H1 (cell line): ENCODE results near the gene OBI1. TPM values are rescaled to one million over a fixed set of nuclear protein-coding genes. Genes with fewer than 3 reads are reported as not detected.
A peak's percentile ranks its signal among the peaks of the same experiment; 100 is the strongest.

ENCODE experiments used
- CTCF ChIA-PET: fragments of 300-600 bp; sonication (Branson Sonifier 250); formaldehyde crosslinking; loops from one replicate; lab custom pipeline; 2021; ENCODE audit not compliant: partially characterized antibody; lab: Charles Lee
- POLR2A ChIA-PET: fragments of 300-600 bp; sonication (Branson Sonifier 250); formaldehyde crosslinking; loops from one replicate; lab custom pipeline; 2021; ENCODE audit warnings: inconsistent platforms; ENCODE audit not compliant: partially characterized antibody; lab: Charles Lee
- DNase-seq, 2 experiments: peaks; one replicate each; pipeline versions ENCODE4 v3.0.0 to v3.0.0-alpha.2; 2010 to 2022; ENCODE audit warnings: low spot score in 2 of 2, low read depth in 1 of 2, mixed read lengths in 1 of 2
- FAIRE-seq: peaks from 2 replicates; lab custom pipeline; 2011; peaks lifted over from hg19 to GRCh38; lab: Jason Lieb, UNC
- H2AFZ ChIP-seq: 2 replicates; pipeline ENCODE4 v1.8.1; 2012; ENCODE audit warnings: low read length, inconsistent platforms
- H2AK5ac ChIP-seq: 2 replicates; pipeline ENCODE4 v1.6.1; 2013; ENCODE audit warnings: low read depth, low read length
- H2BK120ac ChIP-seq: replicated peaks from 2 replicates; pipeline ENCODE3; 2013; ENCODE audit warnings: low read depth, low read length, inconsistent platforms
- H2BK12ac ChIP-seq: 2 replicates; pipeline ENCODE4 v1.6.1; 2013; ENCODE audit warnings: low read depth, low read length
- H2BK15ac ChIP-seq: 2 replicates; pipeline ENCODE4 v1.6.1; 2013; ENCODE audit warnings: low read length
- H2BK20ac ChIP-seq: 2 replicates; pipeline ENCODE4 v1.6.1; 2013; ENCODE audit warnings: low read length
- H2BK5ac ChIP-seq: 2 replicates; pipeline ENCODE4 v1.6.1; 2013; ENCODE audit warnings: low read depth, low read length
- H3K14ac ChIP-seq: 2 replicates; pipeline ENCODE4 v1.6.1; 2013; ENCODE audit warnings: inconsistent platforms; ENCODE audit not compliant: insufficient read length
- H3K18ac ChIP-seq: 2 replicates; pipeline ENCODE4 v1.6.1; 2013; ENCODE audit warnings: low read length; ENCODE audit errors: extremely low read depth
- H3K23ac ChIP-seq: 2 replicates; pipeline ENCODE4 v1.6.1; 2013; ENCODE audit warnings: inconsistent platforms; ENCODE audit not compliant: insufficient read length
- H3K23me2 ChIP-seq: 2 replicates; pipeline ENCODE4 v1.6.1; 2013; ENCODE audit warnings: low read depth, low read length
- H3K27ac ChIP-seq: 2 replicates; pipeline ENCODE4 v1.6.1; 2011; ENCODE audit warnings: low read depth, low read length, inconsistent platforms
- H3K27me3 ChIP-seq, 4 experiments: replicated peaks in 1 of 4; 1 replicate in 1 of 4; 2 replicates in 3 of 4; pipeline versions ENCODE4 v1.6.1 to v1.8.1; 2011 to 2013; ENCODE audit warnings: low read length in 3 of 4, mild to moderate bottlenecking in 3 of 4, inconsistent platforms in 2 of 4, mixed read lengths in 2 of 4, moderate library complexity in 1 of 4; ENCODE audit not compliant: control insufficient read depth in 3 of 4, insufficient read depth in 3 of 4; ENCODE audit errors: extremely low read depth in 1 of 4
- H3K36me3 ChIP-seq, 4 experiments: 2 replicates each; pipeline versions ENCODE4 v1.6.1 to v1.8.1; 2011 to 2013; ENCODE audit warnings: mild to moderate bottlenecking in 4 of 4, low read length in 3 of 4, moderate library complexity in 2 of 4, control low read depth in 1 of 4, inconsistent platforms in 1 of 4; ENCODE audit not compliant: insufficient read depth in 4 of 4, control insufficient read depth in 2 of 4
- H3K4ac ChIP-seq: replicated peaks from 2 replicates; pipeline ENCODE3; 2013; ENCODE audit warnings: low read length, low read depth, mixed read lengths, inconsistent platforms; ENCODE audit not compliant: insufficient read length
- H3K4me1 ChIP-seq, 4 experiments: replicated peaks in 1 of 4; 1 replicate in 1 of 4; 2 replicates in 3 of 4; pipeline versions ENCODE4 v1.6.1 to v1.8.1; 2011 to 2013; ENCODE audit warnings: low read length in 3 of 4, inconsistent platforms in 2 of 4, mixed read lengths in 1 of 4; ENCODE audit not compliant: insufficient read depth in 4 of 4, control insufficient read depth in 3 of 4
- H3K4me2 ChIP-seq, 2 experiments: 2 replicates each; pipeline versions ENCODE4 v1.6.1 to v1.8.1; 2011 to 2013; ENCODE audit warnings: low read depth in 2 of 2, low read length in 2 of 2, control low read depth in 1 of 2, inconsistent platforms in 1 of 2, mild to moderate bottlenecking in 1 of 2; ENCODE audit not compliant: insufficient read depth in 1 of 2
- H3K4me3 ChIP-seq, 4 experiments: fragments of 200-600, 300-600 bp in 1 of 4; sonication (generic), shearing (Covaris generic), sonication (Bioruptor Twin) in 1 of 4; 2 replicates each; pipeline versions ENCODE4 v1.5.1 to v1.8.1; 2011 to 2016; ENCODE audit warnings: low read length in 4 of 4, low read depth in 3 of 4, control low read depth in 2 of 4, inconsistent platforms in 2 of 4, mild to moderate bottlenecking in 2 of 4, mixed read lengths in 1 of 4, moderate library complexity in 1 of 4; ENCODE audit not compliant: insufficient read depth in 2 of 4; ENCODE audit errors: extremely low read depth in 1 of 4
- H3K56ac ChIP-seq: replicated peaks from 2 replicates; pipeline ENCODE3; 2013; ENCODE audit warnings: low read depth, mild to moderate bottlenecking, mixed read lengths, low read length, inconsistent platforms; ENCODE audit not compliant: insufficient read length
- H3K79me1 ChIP-seq: 2 replicates; pipeline ENCODE4 v1.6.1; 2013; ENCODE audit warnings: low read depth, low read length, control low read depth
- H3K79me2 ChIP-seq, 2 experiments: 2 replicates each; pipeline versions ENCODE4 v1.6.1 to v1.8.1; 2012 to 2013; ENCODE audit warnings: low read length in 2 of 2, mild to moderate bottlenecking in 2 of 2, inconsistent platforms in 1 of 2; ENCODE audit not compliant: insufficient read depth in 2 of 2, control insufficient read depth in 1 of 2
- H3K9ac ChIP-seq, 4 experiments: replicated peaks in 1 of 4; 1 replicate in 1 of 4; 2 replicates in 3 of 4; pipeline versions ENCODE4 v1.6.1 to v1.8.1; 2011 to 2013; ENCODE audit warnings: low read depth in 3 of 4, low read length in 3 of 4, control low read depth in 2 of 4, mild to moderate bottlenecking in 2 of 4, moderate library complexity in 2 of 4, inconsistent platforms in 1 of 4; ENCODE audit errors: extremely low read depth in 1 of 4
- H3K9me3 ChIP-seq, 2 experiments: 2 replicates each; pipeline versions ENCODE4 v1.6.1 to v1.8.1; 2012 to 2013; ENCODE audit warnings: mild to moderate bottlenecking in 2 of 2, moderate library complexity in 2 of 2, control low read depth in 1 of 2, inconsistent platforms in 1 of 2, low read depth in 1 of 2, low read length in 1 of 2, mixed read lengths in 1 of 2; ENCODE audit not compliant: insufficient read depth in 2 of 2
- H4K20me1 ChIP-seq, 2 experiments: replicated peaks in 1 of 2; 2 replicates each; pipeline versions ENCODE3 to v1.8.1; 2011 to 2013; ENCODE audit warnings: inconsistent platforms in 2 of 2, low read length in 2 of 2, mild to moderate bottlenecking in 1 of 2; ENCODE audit not compliant: insufficient read depth in 2 of 2, control insufficient read depth in 1 of 2
- H4K5ac ChIP-seq: 2 replicates; pipeline ENCODE4 v1.6.1; 2013; ENCODE audit warnings: low read length, low read depth, mixed read lengths, inconsistent platforms; ENCODE audit not compliant: insufficient read length
- H4K8ac ChIP-seq: 2 replicates; pipeline ENCODE4 v1.8.0; 2013; ENCODE audit warnings: mild to moderate bottlenecking, moderate library complexity, low read length, inconsistent platforms; ENCODE audit not compliant: insufficient read depth; ENCODE audit errors: extremely low read depth
- H4K91ac ChIP-seq: replicated peaks from 2 replicates; pipeline ENCODE3; 2013; ENCODE audit warnings: low read length, mixed read lengths, inconsistent platforms; ENCODE audit not compliant: insufficient read length
- BRCA1 ChIP-seq: IDR thresholded peaks from 2 replicates; pipeline ENCODE4 v1.6.1; 2012; ENCODE audit warnings: low read depth, low read length, improper control_type of control experiment
- CREB1 ChIP-seq: IDR thresholded peaks from 2 replicates; pipeline ENCODE4 v1.6.1; 2012; ENCODE audit warnings: inconsistent platforms
- HDAC2 ChIP-seq, 2 experiments: fragments of 300-600 bp in 1 of 2; sonication (generic) in 1 of 2; IDR thresholded peaks; 2 replicates each; pipeline ENCODE4 v1.6.1; 2011 to 2012; ENCODE audit warnings: low read depth in 2 of 2, low read length in 2 of 2, mild to moderate bottlenecking in 2 of 2, moderate library complexity in 2 of 2, borderline replicate concordance in 1 of 2, inconsistent platforms in 1 of 2
- JUN ChIP-seq: IDR thresholded peaks from 2 replicates; pipeline ENCODE4 v1.6.1; 2011; ENCODE audit warnings: low read depth, mild to moderate bottlenecking, improper control_type of control experiment, low read length
- MAX ChIP-seq: IDR thresholded peaks from 2 replicates; pipeline ENCODE4 v1.6.1; 2012; ENCODE audit warnings: inconsistent platforms
- RAD21 ChIP-seq, 2 experiments: IDR thresholded peaks in 1 of 2; conservative IDR thresholded peaks in 1 of 2; 2 replicates each; pipeline ENCODE4 v1.6.1; 2011; ENCODE audit warnings: low read depth in 2 of 2, low read length in 2 of 2, improper control_type of control experiment in 1 of 2, inconsistent platforms in 1 of 2, mild to moderate bottlenecking in 1 of 2, moderate library complexity in 1 of 2
- SIN3A ChIP-seq, 2 experiments: IDR thresholded peaks in 1 of 2; conservative IDR thresholded peaks in 1 of 2; 2 replicates each; pipeline ENCODE4 v1.6.1; 2011 to 2012; ENCODE audit warnings: low read length in 2 of 2, improper control_type of control experiment in 1 of 2, low read depth in 1 of 2, mild to moderate bottlenecking in 1 of 2
- SP2 ChIP-seq: IDR thresholded peaks from 2 replicates; pipeline ENCODE4 v1.6.1; 2012; ENCODE audit warnings: mild to moderate bottlenecking, low read length, inconsistent platforms
- SP4 ChIP-seq: IDR thresholded peaks from 2 replicates; pipeline ENCODE4 v1.6.1; 2012; ENCODE audit warnings: low read length, inconsistent platforms
- TBP ChIP-seq: IDR thresholded peaks from 2 replicates; pipeline ENCODE4 v1.6.1; 2011; ENCODE audit warnings: low read depth, low read length, improper control_type of control experiment
- YY1 ChIP-seq: IDR thresholded peaks from 2 replicates; pipeline ENCODE4 v1.6.1; 2011; ENCODE audit warnings: low read depth, mild to moderate bottlenecking, low read length
- whole genome bisulfite sequencing, 2 experiments: shearing (Covaris generic) in 1 of 2; methylation state at CpG; one replicate each; pipeline versions ENCODE4 v1.1.6 to v1.1.7; 2013 to 2015; ENCODE audit warnings: low lambda C conversion rate in 2 of 2, mixed read lengths in 2 of 2, inconsistent platforms in 1 of 2, low coverage in 1 of 2, missing lambda C conversion rate in 1 of 2; ENCODE audit not compliant: insufficient replicate concordance in 2 of 2, insufficient coverage in 1 of 2, insufficient read length in 1 of 2; ENCODE audit errors: extremely low coverage in 1 of 2, missing lambda C conversion rate in 1 of 2; 5-methylcytosine and 5-hydroxymethylcytosine counted together
- polyA plus RNA-seq, 7 experiments: library from polyadenylated mRNA; depleted of rRNA in 3 of 7; stranded (reverse) in 5 of 7; unstranded in 2 of 7; fragments of >200 nt in 5 of 7; fragments of 200-250 nt in 2 of 7; gene quantifications; 1 replicate in 5 of 7; 2 replicates in 1 of 7; 4 replicates in 1 of 7; pipeline versions ENCODE4 v1.2.1 to v1.2.3, GENCODE V29; 2011 to 2013; ENCODE audit warnings: missing spikeins in 2 of 7, mixed read lengths in 2 of 7
- total RNA-seq: library from RNA; stranded (reverse); fragmentation: NEBNext Ultra II Directional; extraction: Animal tissue kit (Norgen Biotek cat#: 25700); gene quantifications from 2 replicates; pipeline ENCODE4 v1.2.1, GENCODE V29; 2021

OBI1 gene
- total and polyA plus RNA-seq, 2 of the 8 experiments (the other 6 are each of a cell fraction or from before 2014, with no cell fraction given): 7.1 to 14.3 TPM

- no peak overlapping the region for H3K4me3 ChIP-seq
- CTCF ChIA-PET: interaction anchor here (0.6 to 1.5 kb wide), 5 partner anchors 10 to 822 kb away, joined by 3 to 5 read pairs (median 3); no protein-coding TSS in a partner anchor
- H4K20me1 ChIP-seq: peaks cover 0 to 5% of the 10 kb centered on the region in 2 experiments
- H2BK12ac ChIP-seq: no peak overlapping the region
- peaks cover 3 to 14% (median 8%) of the 10 kb centered on the region in 4 experiments; a peak in 6 of 7 replicates for H3K4me1 ChIP-seq
- no peak overlapping the region for H4K91ac ChIP-seq
- TF ChIP-seq SIN3A (conservative IDR thresholded peaks at IDR 0.05 in 1 of 2, IDR thresholded peaks at IDR 0.05 in 1 of 2; ENCODE audit: low read depth in 1 of 2, low read length in 2 of 2): peak; percentile 40 to 60; a peak in 1 of 4 replicates
- TF ChIP-seq TBP: no peak
- peak in 1 of 2 experiments; percentile 83; a peak in 2 of 4 replicates for TF ChIP-seq HDAC2 (IDR thresholded peaks at IDR 0.05; ENCODE audit: borderline replicate concordance in 1 of 2, low read depth in 2 of 2, low read length in 2 of 2)
- TF ChIP-seq RAD21 (IDR thresholded peaks at IDR 0.05 in 1 of 2, conservative IDR thresholded peaks at IDR 0.05 in 1 of 2; ENCODE audit: low read depth in 2 of 2, low read length in 2 of 2): peak in 1 of 2 experiments; percentile 5; a peak in 1 of 4 replicates
- no peak for TF ChIP-seq SP2
- TF ChIP-seq MAX: 0 out of 2 replicates have a peak, but pooled peaks have one; percentile 24
- TF ChIP-seq SP4: no peak
- no peak for TF ChIP-seq CREB1
- TF ChIP-seq JUN: no peak
- no peak for TF ChIP-seq YY1
- TF ChIP-seq BRCA1: no peak
- H2BK5ac ChIP-seq: no peak overlapping the region
- no peak overlapping the region for H3K27ac ChIP-seq
- H3K56ac ChIP-seq: no peak overlapping the region
- no peaks in the 10 kb centered on the region for H3K36me3 ChIP-seq
- no peaks in the 10 kb centered on the region for H3K79me1 ChIP-seq
- POLR2A ChIA-PET: interaction anchor here (0.9 to 1.0 kb wide), 2 partner anchors 14 to 22 kb away, joined by 4 read pairs; partner anchors contain the start of gene POU4F1
- no peak overlapping the region for H3K9ac ChIP-seq
- H2BK20ac ChIP-seq: no peak overlapping the region
- H4K8ac ChIP-seq: no peak overlapping the region
- H4K5ac ChIP-seq: no peak overlapping the region
- H3K9me3 ChIP-seq: no peaks in the 10 kb centered on the region
- no peak overlapping the region for H3K4me2 ChIP-seq
- H3K27me3 ChIP-seq: peaks cover 32 to 63% (median 47%) of the 10 kb centered on the region in 4 experiments
- peak; percentile 86 for FAIRE-seq
- H2AFZ ChIP-seq: no peak overlapping the region
- no peak overlapping the region for H2BK120ac ChIP-seq
- no peaks in the 10 kb centered on the region for H3K79me2 ChIP-seq
- peaks cover 2% of the 10 kb centered on the region; the same call in 1 of the 2 replicates for H3K23me2 ChIP-seq
- H3K23ac ChIP-seq: no peak overlapping the region
- WGBS, 2 experiments: 4% methylated on average over 7 of the region's 7 CpGs; no CpG with 5 or more reads in 1 of the 2 experiments
- H2AK5ac ChIP-seq: no peak overlapping the region
- H3K18ac ChIP-seq: no peak overlapping the region
- DNase-seq: peak in 1 of 2 experiments; percentile 89
- no peak overlapping the region for H3K4ac ChIP-seq
- H2BK15ac ChIP-seq: no peak overlapping the region
- no peak overlapping the region for H3K14ac ChIP-seq
Measured at GRCh38 chr13:78589206-78589605, 69.7 kb downstream of the OBI1 start.
